PC-9 (cell line): ENCODE data around the gene DAAM1.

ENCODE experiments used
- CTCF ChIP-seq: fragments of 200-600 bp; sonication (generic); conservative IDR thresholded peaks from 2 replicates; pipeline ENCODE4 v1.6.1; 2017; ENCODE audit warnings: mixed run types, antibody characterized with exemption, mild to moderate bottlenecking, moderate library complexity
- EZH2 ChIP-seq: fragments of 200-600 bp; sonication (generic); IDR thresholded peaks from 2 replicates; pipeline ENCODE4 v1.8.0; 2017; ENCODE audit warnings: antibody characterized with exemption, low read depth

- TF ChIP-seq CTCF (no peak), EZH2 (no peak)
Observed at GRCh38 chr14:59391388-59391787, 202.9 kb downstream of the DAAM1 start.
